Stimulated activated CD8-positive, alpha-beta memory T cell treated with anti-CD3 and anti-CD28 coated beads, Interleukin-15, amount 100 ng/mL, for 1 hour (primary cell): Measurements from ENCODE around the gene SLC25A45.
A peak's percentile ranks its signal among the peaks of the same experiment; 100 is the strongest.

Experiments
- DNase-seq: peaks from one replicate; pipeline ENCODE4 v3.0.0-alpha.2; 2020; ENCODE audit warnings: low read depth

SLC25A45 gene

GRCh38 chr11:65386307-65387140, 4.1 kb upstream of the SLC25A45 start, which contains the start of gene FRMD8:
TSS of gene FRMD8 (plus strand) at chr11:65386637. CDS start at chr11:65387037, 400 bp downstream.
- peak; percentile 74 for DNase-seq

GRCh38 chr11:65384301-65384889, 1.9 kb upstream of the SLC25A45 start:
- DNase-seq: no peak

GRCh38 chr11:65383778-65384177, 1.3 kb upstream of the SLC25A45 start:
- no peak for DNase-seq

- DNase-seq: no peak
Measured at GRCh38 chr11:65382804-65383368, 440 bp upstream of the SLC25A45 start.

GRCh38 chr11:65381716-65382032, 772 bp downstream of the SLC25A45 start:
- no peak for DNase-seq

GRCh38 chr11:65380460-65381119, 1.9 kb downstream of the SLC25A45 start:
- DNase-seq: no peak

- DNase-seq: no peak
Measured at GRCh38 chr11:65379698-65380459, 2.6 kb downstream of the SLC25A45 start.

- no peak for DNase-seq
Measured at GRCh38 chr11:65378928-65379638, 3.4 kb downstream of the SLC25A45 start.

GRCh38 chr11:65378208-65378927, 4.1 kb downstream of the SLC25A45 start:
- DNase-seq: no peak

- DNase-seq: no peak
Measured at GRCh38 chr11:65377777-65378176, 4.7 kb downstream of the SLC25A45 start.

- DNase-seq: no peak
Measured at GRCh38 chr11:65377036-65377435, 5.4 kb downstream of the SLC25A45 start.

GRCh38 chr11:65376138-65376713, 6.2 kb downstream of the SLC25A45 start:
- DNase-seq: no peak

- no peak for DNase-seq
Measured at GRCh38 chr11:65375012-65375411, 7.4 kb downstream of the SLC25A45 start.

- no peak for DNase-seq
Measured at GRCh38 chr11:65373839-65374580, 8.4 kb downstream of the SLC25A45 start.

GRCh38 chr11:65370659-65371049, 11.8 kb downstream of the SLC25A45 start:
- DNase-seq: no peak

GRCh38 chr11:65366340-65366773, 16.1 kb downstream of the SLC25A45 start:
- no peak for DNase-seq

GRCh38 chr11:65363770-65364169, 18.7 kb downstream of the SLC25A45 start:
- DNase-seq: no peak

- DNase-seq: no peak
Measured at GRCh38 chr11:65362966-65363365, 19.5 kb downstream of the SLC25A45 start.

GRCh38 chr11:65362320-65362931, 20.0 kb downstream of the SLC25A45 start:
- DNase-seq: no peak
